HepG2 (cell line): ENCODE results near the gene BAHCC1. TPM values are rescaled to one million over a fixed set of nuclear protein-coding genes. Genes with fewer than 3 reads are reported as not detected.

Experiments used
- ATAC-seq: fragments of 200-7000 bp; cut with Tn5 transposase; 3 replicates; pipeline ENCODE4 v1.9.1; 2020; ENCODE audit warnings: mild to moderate bottlenecking, moderate library complexity
- BruUV-seq: library from RNA; stranded (reverse); fragments of 400-500 nt; replicated peaks from 2 replicates; lab custom pipeline; 2021; lab: Mats Ljungman, UMichigan
- CTCF ChIA-PET: fragments of 300-600 bp; formaldehyde crosslinking; extraction: SDS; loops from one replicate; lab custom pipeline; 2021; ENCODE audit warnings: low total read pairs, inconsistent platforms, low intra/inter-chr PET ratio; lab: Yijun Ruan, JAX
- POLR2A ChIA-PET: fragments of 350-600 bp; sonication (Branson Sonifier 250); formaldehyde crosslinking; loops from one replicate; lab custom pipeline; 2020; ENCODE audit warnings: antibody characterized with exemption, inconsistent platforms; lab: Yijun Ruan, JAX
- DNase-seq: peaks from one replicate; pipeline ENCODE4 v3.0.0-alpha.2; 2015; ENCODE audit warnings: low spot score
- FAIRE-seq: peaks from 3 replicates; lab custom pipeline; 2011; peaks lifted over from hg19 to GRCh38; lab: Jason Lieb, UNC
- H2AFZ ChIP-seq: one replicate; pipeline ENCODE4 v1.6.1; 2011; ENCODE audit warnings: low read length, inconsistent platforms
- H3K27ac ChIP-seq: fragments of 300-600 bp; 3 replicates; pipeline ENCODE4 v1.8.0; 2011; ENCODE audit warnings: mixed run types, mild to moderate bottlenecking, mixed read lengths, low read length, inconsistent platforms; ENCODE audit not compliant: insufficient read depth; ENCODE audit errors: extremely low read length
- H3K27me3 ChIP-seq, 2 experiments: fragments of 200-600 bp in 1 of 2; 2 replicates in 1 of 2; 3 replicates in 1 of 2; pipeline versions ENCODE4 v1.6.0 to v1.8.0; 2011; ENCODE audit warnings: low read length in 2 of 2, mild to moderate bottlenecking in 2 of 2, moderate library complexity in 2 of 2, inconsistent platforms in 1 of 2; ENCODE audit not compliant: insufficient read depth in 2 of 2, control insufficient read depth in 1 of 2
- H3K36me3 ChIP-seq, 2 experiments: fragments of 200-600 bp in 1 of 2; replicated peaks in 1 of 2; 2 replicates in 1 of 2; 3 replicates in 1 of 2; pipeline versions ENCODE4 v1.5.1 to v1.8.0; 2011; ENCODE audit warnings: low read length in 2 of 2, inconsistent platforms in 1 of 2; ENCODE audit not compliant: insufficient read depth in 2 of 2, control insufficient read depth in 1 of 2
- H3K4me1 ChIP-seq: 2 replicates; pipeline ENCODE4 v1.5.1; 2012; ENCODE audit warnings: low read length, inconsistent platforms; ENCODE audit not compliant: insufficient read depth
- H3K4me2 ChIP-seq: 2 replicates; pipeline ENCODE4 v1.6.0; 2011; ENCODE audit warnings: low read depth, low read length, inconsistent platforms
- H3K4me3 ChIP-seq, 3 experiments: fragments of 200-600 bp in 1 of 3; sonication (generic), shearing (Covaris generic) in 1 of 3; replicated peaks in 1 of 3; 2 replicates each; pipeline ENCODE4 v1.5.1; 2011 to 2016; ENCODE audit warnings: low read length in 3 of 3, inconsistent platforms in 2 of 3, low read depth in 2 of 3, mild to moderate bottlenecking in 2 of 3, control low read depth in 1 of 3, mixed read lengths in 1 of 3; ENCODE audit not compliant: insufficient read depth in 1 of 3
- H3K79me2 ChIP-seq: one replicate; pipeline ENCODE4 v1.6.1; 2011; ENCODE audit warnings: low read length, inconsistent platforms; ENCODE audit not compliant: insufficient read depth
- H3K9ac ChIP-seq: 2 replicates; pipeline ENCODE4 v1.6.0; 2011; ENCODE audit warnings: mild to moderate bottlenecking, low read depth, low read length, inconsistent platforms; ENCODE audit not compliant: insufficient read depth
- H3K9me3 ChIP-seq: 2 replicates; pipeline ENCODE4 v1.5.1; 2012; ENCODE audit warnings: mild to moderate bottlenecking, low read length
- H4K20me1 ChIP-seq: 2 replicates; pipeline ENCODE4 v1.6.0; 2011; ENCODE audit warnings: inconsistent platforms, mild to moderate bottlenecking, low read length, moderate library complexity; ENCODE audit not compliant: insufficient read depth
- POGZ ChIP-seq: sonication (generic); formaldehyde crosslinking; IDR thresholded peaks from 2 replicates; pipeline ENCODE4 v1.4.0; 2020; ENCODE audit warnings: mild to moderate bottlenecking, missing genetic modification reagents
- RARG ChIP-seq: sonication (generic); formaldehyde crosslinking; IDR thresholded peaks from 2 replicates; pipeline ENCODE4 v1.4.0; 2020; ENCODE audit warnings: low read depth, mild to moderate bottlenecking, missing genetic modification reagents
- ZNF263 ChIP-seq: sonication (generic); formaldehyde crosslinking; IDR thresholded peaks from 2 replicates; pipeline ENCODE4 v1.4.0; 2020; ENCODE audit warnings: missing genetic modification reagents
- WGBS: methylation state at CpG from one replicate; pipeline ENCODE4 v1.1.6; 2017; ENCODE audit warnings: low lambda C conversion rate; 5-methylcytosine and 5-hydroxymethylcytosine counted together
- in situ Hi-C: cut with HindIII; loops from 2 replicates; pipeline ENCODE4 v1.10.0; 2017; ENCODE audit warnings: low pct_unique_long_range_greater_than_20kb; ENCODE audit not compliant: extremely low pct_ligation_motif_present
- intact Hi-C: fragments of 100-400 bp; cut with micrococcal nuclease; formaldehyde crosslinking; loops from one replicate; pipeline ENCODE4 v1.10.0; 2022; ENCODE audit not compliant: unreplicated experiment
- polyA plus RNA-seq, 8 experiments: library from polyadenylated mRNA; depleted of rRNA in 3 of 8; stranded (reverse) in 7 of 8; unstranded in 1 of 8; fragments of >200 nt; fragmentation: Illumina TruSeq in 4 of 8; extraction: Trizol in 4 of 8; gene quantifications; 2 replicates each; pipeline versions ENCODE4 v1.2.1 to v1.2.3, GENCODE V29; 2011 to 2016; ENCODE audit warnings: low read depth in 4 of 8, missing spikeins in 1 of 8, mixed read lengths in 1 of 8; ENCODE audit not compliant: insufficient read depth in 1 of 8
- total RNA-seq, 5 experiments: library from RNA; depleted of rRNA; stranded (reverse); fragments of >200 nt; fragmentation: Illumina TruSeq; extraction: Trizol; gene quantifications; 2 replicates each; pipeline ENCODE4 v1.2.3, GENCODE V29; 2016; ENCODE audit warnings: low read depth in 1 of 5
- TF ChIP-seq, protein P1 (sequence below): sonication (generic); formaldehyde crosslinking; IDR thresholded peaks from 2 replicates; pipeline ENCODE4 v1.5.0; 2020; ENCODE audit warnings: mild to moderate bottlenecking, missing genetic modification reagents, moderate library complexity
- TF ChIP-seq, protein P2 (sequence below): sonication (generic); formaldehyde crosslinking; IDR thresholded peaks from 2 replicates; pipeline ENCODE4 v1.4.0; 2020; ENCODE audit warnings: missing genetic modification reagents

BAHCC1 gene
- total and polyA plus RNA-seq, 2 of the 13 experiments (the other 11 are each of a cell fraction or from before 2014, with no cell fraction given) = 1.4 to 1.7 TPM

DNA sequence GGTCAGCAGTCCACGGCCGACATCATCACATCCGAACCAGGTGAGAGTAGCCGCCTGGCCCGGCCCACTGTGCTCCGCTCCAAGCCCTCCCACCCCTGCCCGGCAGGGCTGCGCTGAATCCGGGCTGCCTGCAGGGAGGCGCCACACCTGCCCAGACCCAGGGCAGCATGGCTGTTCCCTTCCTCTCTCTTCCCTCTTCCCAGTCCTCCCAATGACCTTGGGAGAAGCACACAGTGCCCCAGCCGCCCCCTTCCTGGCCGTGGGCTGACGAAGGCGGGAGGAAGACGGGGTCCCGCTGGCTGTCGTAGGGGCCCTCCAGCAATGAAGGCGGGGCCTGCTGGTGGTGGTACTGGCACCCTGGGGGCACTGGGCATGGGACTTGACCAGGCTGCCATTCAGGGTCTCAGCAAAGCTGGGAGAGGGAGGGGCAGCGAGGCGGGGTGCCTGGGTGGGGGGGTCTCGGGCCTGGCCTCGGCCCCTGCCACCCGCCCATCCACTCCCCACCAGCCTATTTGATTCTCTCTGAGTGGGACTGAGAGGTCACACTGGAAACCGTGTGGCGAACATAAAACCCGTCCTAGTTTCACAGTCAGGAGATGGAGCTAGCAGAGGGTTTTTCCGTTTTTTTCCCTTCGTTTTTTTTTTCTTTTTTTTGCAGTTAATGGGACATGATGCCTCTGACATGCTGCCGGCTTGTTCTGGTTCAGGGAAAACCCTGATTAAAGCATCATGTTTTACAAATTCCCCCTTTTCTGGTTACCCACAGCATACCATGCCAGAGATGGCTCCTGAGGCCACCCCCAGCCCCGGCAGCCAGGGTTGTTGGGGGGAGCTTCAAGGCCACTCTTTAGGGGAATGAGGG is 50.6 kb downstream of the BAHCC1 start (continued):
- TF ChIP-seq, protein P1, sequence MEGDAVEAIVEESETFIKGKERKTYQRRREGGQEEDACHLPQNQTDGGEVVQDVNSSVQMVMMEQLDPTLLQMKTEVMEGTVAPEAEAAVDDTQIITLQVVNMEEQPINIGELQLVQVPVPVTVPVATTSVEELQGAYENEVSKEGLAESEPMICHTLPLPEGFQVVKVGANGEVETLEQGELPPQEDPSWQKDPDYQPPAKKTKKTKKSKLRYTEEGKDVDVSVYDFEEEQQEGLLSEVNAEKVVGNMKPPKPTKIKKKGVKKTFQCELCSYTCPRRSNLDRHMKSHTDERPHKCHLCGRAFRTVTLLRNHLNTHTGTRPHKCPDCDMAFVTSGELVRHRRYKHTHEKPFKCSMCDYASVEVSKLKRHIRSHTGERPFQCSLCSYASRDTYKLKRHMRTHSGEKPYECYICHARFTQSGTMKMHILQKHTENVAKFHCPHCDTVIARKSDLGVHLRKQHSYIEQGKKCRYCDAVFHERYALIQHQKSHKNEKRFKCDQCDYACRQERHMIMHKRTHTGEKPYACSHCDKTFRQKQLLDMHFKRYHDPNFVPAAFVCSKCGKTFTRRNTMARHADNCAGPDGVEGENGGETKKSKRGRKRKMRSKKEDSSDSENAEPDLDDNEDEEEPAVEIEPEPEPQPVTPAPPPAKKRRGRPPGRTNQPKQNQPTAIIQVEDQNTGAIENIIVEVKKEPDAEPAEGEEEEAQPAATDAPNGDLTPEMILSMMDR = 0 out of 2 replicates have a peak, but pooled peaks have one; percentile 11
- no peak for TF ChIP-seq POGZ
- TF ChIP-seq, protein P2, sequence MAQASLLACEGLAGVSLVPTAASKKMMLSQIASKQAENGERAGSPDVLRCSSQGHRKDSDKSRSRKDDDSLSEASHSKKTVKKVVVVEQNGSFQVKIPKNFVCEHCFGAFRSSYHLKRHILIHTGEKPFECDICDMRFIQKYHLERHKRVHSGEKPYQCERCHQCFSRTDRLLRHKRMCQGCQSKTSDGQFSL (CRISPR knock-in tag) = no peak

DNA sequence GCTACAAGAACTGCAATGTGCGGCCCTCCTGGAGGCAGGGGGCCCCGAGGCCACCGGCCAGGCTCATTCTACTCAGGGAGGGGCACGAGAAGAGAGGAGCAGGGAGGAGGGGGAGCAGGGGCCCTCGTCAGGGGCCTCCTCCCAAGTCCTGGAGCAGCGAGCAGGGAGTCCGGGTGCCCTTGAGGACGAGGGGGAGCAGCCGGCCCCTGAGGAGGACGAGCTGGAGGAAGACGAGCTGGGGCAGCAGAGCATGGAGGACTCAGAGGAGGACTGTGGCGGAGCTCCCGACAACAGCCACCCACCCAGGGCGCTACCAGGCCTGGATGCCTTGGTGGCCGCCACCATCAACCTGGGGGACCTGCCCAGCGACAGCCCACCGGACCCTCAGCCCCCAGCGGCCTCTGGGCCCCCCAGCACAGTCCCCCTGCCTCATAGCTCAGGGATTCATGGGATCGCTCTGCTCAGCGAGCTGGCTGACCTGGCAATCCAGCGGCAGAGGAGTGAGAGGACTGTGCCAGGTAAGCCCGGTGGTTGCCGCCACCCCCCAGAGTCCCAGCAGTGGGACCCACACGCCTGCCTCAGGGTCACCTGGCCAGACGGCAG is 52.2 kb downstream of the BAHCC1 start:
- Histone ChIP-seq H3K9ac (no peak overlapping the region), H2AFZ (no peak overlapping the region), H3K9me3 (no peaks in the 10 kb centered on the region), H3K79me2 (no peaks in the 10 kb centered on the region), H3K27ac (no peak overlapping the region), H3K4me1 (no peaks in the 10 kb centered on the region), H3K36me3 (no peaks in the 10 kb centered on the region), H3K4me2 (no peak overlapping the region), H4K20me1 (no peaks in the 10 kb centered on the region), H3K27me3 (0 out of 5 replicates have a peak, but pooled peaks cover 0 to 2% of the 10 kb centered on the region in 2 experiments), H3K4me3 (no peak overlapping the region)
- DNase-seq (no peak), FAIRE-seq (no peak), ATAC-seq (no peak)
- WGBS = 75% methylated on average over 19 of the region's 25 CpGs
- intact Hi-C loops = no loop called here
- in situ Hi-C loops = no loop called here
- no peak for TF ChIP-seq RARG (CRISPR knock-in tag)
- peak; percentile 89 for TF ChIP-seq ZNF263 (CRISPR knock-in tag)
- ChIA-PET CTCF (no interaction called here), POLR2A (no interaction called here)
- BruUV-seq = no TSS peak
